ENCODE results near the gene CCDC194. TPM values are rescaled to one million over a fixed set of nuclear protein-coding genes. Genes with fewer than 3 reads are reported as not detected.

Gene CCDC194
- polyA plus RNA-seq, 1 donor from 2014 or later = not detected

DNA sequence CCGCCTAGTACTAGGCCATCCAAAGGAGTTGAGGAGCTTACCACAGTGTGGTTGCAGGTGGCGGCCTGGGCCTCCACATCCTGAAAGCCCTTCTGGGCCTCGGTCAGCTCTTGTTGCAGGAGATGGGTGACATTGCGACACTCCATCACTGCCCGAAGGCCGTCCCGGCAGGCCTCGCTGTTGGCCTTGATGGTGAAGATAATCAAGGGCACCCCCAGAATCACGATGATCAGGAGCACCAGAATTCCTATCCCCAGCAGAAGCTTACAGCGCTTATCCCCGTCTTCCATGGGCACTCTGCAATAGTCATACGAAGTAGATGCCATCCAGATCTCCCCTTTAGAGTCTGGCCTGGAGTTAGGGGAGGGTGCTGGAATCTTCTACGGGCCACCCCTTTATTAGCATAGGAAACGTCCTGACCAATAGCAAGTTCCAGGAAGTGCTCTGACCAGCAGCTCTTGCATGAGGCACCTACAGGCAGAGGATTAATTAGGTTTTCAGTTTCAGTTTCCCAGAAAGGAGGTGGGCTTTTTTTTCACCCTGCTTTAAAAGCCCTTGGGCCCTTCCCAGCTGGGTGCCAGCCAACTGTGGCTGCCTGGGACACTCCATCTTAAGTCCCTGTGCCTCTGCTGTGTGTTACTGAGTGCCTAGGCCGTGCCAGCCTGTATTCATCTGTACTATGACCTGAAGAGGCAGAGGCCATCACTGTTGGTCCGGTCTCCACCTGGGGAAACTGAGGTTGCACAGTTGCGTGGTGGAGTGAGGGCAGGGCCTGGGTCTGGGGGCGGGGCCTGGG lies 11.5 kb upstream of the CCDC194 start, which contains the start of gene BST2:
Gene BST2, minus strand, starts transcription at position 381 of the 796 bp plus-strand sequence. Its CDS starts 55 bp downstream, at position 326.
- Histone ChIP-seq H3F3A (ENCODE audit: insufficient read depth, low read length, poor library complexity, severe bottlenecking) (no peaks in the 10 kb centered on the region), H3K9me2 (ENCODE audit: insufficient read depth, low read length) (no peaks in the 10 kb centered on the region), H3K27me3 (ENCODE audit: insufficient read depth, low read depth, low read length) (no peaks in the 10 kb centered on the region), H3K4me2 (ENCODE audit: low read length) (no peak within 1 kb of the TSS), H3K79me2 (replicated peaks; ENCODE audit: insufficient read depth, low read length) (no peaks in the 10 kb centered on the region), H3K4me3 (ENCODE audit: low read length) (no peak within 1 kb of the TSS), H3K9ac (ENCODE audit: low read length) (no peak within 1 kb of the TSS), H3K36me3 (ENCODE audit: insufficient read depth, low read length) (no peaks in the 10 kb centered on the region), H4K20me1 (ENCODE audit: insufficient read depth) (no peaks in the 10 kb centered on the region), H2AFZ (ENCODE audit: low read depth, low read length) (no peak within 1 kb of the TSS), H3K9me3 (ENCODE audit: low read length) (no peaks in the 10 kb centered on the region), H3K27ac (ENCODE audit: low read length) (no peak within 1 kb of the TSS)
- TF ChIP-seq POLR2AphosphoS5 (IDR thresholded peaks at IDR 0.05) (no peak), RAD21 (conservative IDR thresholded peaks at IDR 0.05) (no peak), SMC3 (conservative IDR thresholded peaks at IDR 0.05; ENCODE audit: poor library complexity) (no peak), MXI1 (conservative IDR thresholded peaks at IDR 0.05; ENCODE audit: poor library complexity, severe bottlenecking) (no peak), TAF1 (IDR thresholded peaks at IDR 0.05; ENCODE audit: low read depth) (no peak), EP300 (conservative IDR thresholded peaks at IDR 0.05; ENCODE audit: poor library complexity, severe bottlenecking) (no peak), EZH2 (IDR thresholded peaks at IDR 0.05; ENCODE audit: borderline replicate concordance, insufficient read depth, low read length, poor library complexity, severe bottlenecking) (no peak)
- TF ChIP-seq, protein P1, sequence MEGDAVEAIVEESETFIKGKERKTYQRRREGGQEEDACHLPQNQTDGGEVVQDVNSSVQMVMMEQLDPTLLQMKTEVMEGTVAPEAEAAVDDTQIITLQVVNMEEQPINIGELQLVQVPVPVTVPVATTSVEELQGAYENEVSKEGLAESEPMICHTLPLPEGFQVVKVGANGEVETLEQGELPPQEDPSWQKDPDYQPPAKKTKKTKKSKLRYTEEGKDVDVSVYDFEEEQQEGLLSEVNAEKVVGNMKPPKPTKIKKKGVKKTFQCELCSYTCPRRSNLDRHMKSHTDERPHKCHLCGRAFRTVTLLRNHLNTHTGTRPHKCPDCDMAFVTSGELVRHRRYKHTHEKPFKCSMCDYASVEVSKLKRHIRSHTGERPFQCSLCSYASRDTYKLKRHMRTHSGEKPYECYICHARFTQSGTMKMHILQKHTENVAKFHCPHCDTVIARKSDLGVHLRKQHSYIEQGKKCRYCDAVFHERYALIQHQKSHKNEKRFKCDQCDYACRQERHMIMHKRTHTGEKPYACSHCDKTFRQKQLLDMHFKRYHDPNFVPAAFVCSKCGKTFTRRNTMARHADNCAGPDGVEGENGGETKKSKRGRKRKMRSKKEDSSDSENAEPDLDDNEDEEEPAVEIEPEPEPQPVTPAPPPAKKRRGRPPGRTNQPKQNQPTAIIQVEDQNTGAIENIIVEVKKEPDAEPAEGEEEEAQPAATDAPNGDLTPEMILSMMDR (IDR thresholded peaks at IDR 0.05; ENCODE audit: poor library complexity, severe bottlenecking) = no peak
- TF ChIP-seq, protein P2, sequence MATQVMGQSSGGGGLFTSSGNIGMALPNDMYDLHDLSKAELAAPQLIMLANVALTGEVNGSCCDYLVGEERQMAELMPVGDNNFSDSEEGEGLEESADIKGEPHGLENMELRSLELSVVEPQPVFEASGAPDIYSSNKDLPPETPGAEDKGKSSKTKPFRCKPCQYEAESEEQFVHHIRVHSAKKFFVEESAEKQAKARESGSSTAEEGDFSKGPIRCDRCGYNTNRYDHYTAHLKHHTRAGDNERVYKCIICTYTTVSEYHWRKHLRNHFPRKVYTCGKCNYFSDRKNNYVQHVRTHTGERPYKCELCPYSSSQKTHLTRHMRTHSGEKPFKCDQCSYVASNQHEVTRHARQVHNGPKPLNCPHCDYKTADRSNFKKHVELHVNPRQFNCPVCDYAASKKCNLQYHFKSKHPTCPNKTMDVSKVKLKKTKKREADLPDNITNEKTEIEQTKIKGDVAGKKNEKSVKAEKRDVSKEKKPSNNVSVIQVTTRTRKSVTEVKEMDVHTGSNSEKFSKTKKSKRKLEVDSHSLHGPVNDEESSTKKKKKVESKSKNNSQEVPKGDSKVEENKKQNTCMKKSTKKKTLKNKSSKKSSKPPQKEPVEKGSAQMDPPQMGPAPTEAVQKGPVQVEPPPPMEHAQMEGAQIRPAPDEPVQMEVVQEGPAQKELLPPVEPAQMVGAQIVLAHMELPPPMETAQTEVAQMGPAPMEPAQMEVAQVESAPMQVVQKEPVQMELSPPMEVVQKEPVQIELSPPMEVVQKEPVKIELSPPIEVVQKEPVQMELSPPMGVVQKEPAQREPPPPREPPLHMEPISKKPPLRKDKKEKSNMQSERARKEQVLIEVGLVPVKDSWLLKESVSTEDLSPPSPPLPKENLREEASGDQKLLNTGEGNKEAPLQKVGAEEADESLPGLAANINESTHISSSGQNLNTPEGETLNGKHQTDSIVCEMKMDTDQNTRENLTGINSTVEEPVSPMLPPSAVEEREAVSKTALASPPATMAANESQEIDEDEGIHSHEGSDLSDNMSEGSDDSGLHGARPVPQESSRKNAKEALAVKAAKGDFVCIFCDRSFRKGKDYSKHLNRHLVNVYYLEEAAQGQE (IDR thresholded peaks at IDR 0.05; ENCODE audit: borderline replicate concordance) = no peak

DNA sequence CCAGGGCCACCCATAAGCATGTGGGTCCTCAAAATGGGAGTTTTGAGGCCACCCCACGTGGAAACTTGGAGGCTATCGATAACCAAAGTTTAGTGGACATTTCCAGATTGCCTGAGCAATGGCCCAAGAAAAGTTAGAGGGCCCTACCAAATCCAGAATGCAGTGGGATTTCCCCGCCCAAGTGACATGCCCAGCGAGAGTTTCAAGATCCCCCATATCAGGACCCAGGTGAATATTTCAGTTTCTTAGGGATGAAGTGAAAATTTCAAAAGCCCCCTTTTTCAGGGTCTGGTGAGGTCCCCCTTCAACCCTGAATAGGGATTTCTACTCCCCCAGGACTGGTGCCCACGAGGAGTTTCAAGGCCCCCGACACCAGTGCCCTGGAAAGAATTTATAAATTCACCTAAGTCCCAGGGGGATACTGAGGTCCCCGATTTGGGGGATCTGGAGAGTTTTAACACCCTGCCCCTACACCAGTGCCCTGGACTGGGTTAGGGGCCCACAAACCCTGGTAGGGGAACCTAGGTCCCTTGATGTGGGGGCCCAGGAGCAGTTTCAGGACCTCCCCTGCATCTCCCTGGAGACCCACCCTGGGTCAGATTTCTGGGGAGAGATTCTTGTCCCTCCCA lies 10.7 kb upstream of the CCDC194 start:
- no peaks in the 10 kb centered on the region for H3K9me3 ChIP-seq (ENCODE audit: low read length)
- no peaks in the 10 kb centered on the region for H3K79me2 ChIP-seq (replicated peaks; ENCODE audit: insufficient read depth, low read length)
- H3K9ac ChIP-seq (ENCODE audit: low read length) = no peak overlapping the region
- H3K4me3 ChIP-seq (ENCODE audit: low read length) = no peak overlapping the region
- no peaks in the 10 kb centered on the region for H3K36me3 ChIP-seq (ENCODE audit: insufficient read depth, low read length)
- H3K27ac ChIP-seq (ENCODE audit: low read length) = no peak overlapping the region
- no peak overlapping the region for H3K4me2 ChIP-seq (ENCODE audit: low read length)
- H3F3A ChIP-seq (ENCODE audit: insufficient read depth, low read length, poor library complexity, severe bottlenecking) = no peaks in the 10 kb centered on the region
- H3K27me3 ChIP-seq (ENCODE audit: insufficient read depth, low read depth, low read length) = no peaks in the 10 kb centered on the region
- TF ChIP-seq, protein P2 (IDR thresholded peaks at IDR 0.05; ENCODE audit: borderline replicate concordance) = no peak
- TF ChIP-seq SMC3 (conservative IDR thresholded peaks at IDR 0.05; ENCODE audit: poor library complexity) (no peak), TAF1 (IDR thresholded peaks at IDR 0.05; ENCODE audit: low read depth) (no peak), EZH2 (IDR thresholded peaks at IDR 0.05; ENCODE audit: borderline replicate concordance, insufficient read depth, low read length, poor library complexity, severe bottlenecking) (no peak), POLR2AphosphoS5 (IDR thresholded peaks at IDR 0.05) (no peak), MXI1 (conservative IDR thresholded peaks at IDR 0.05; ENCODE audit: poor library complexity, severe bottlenecking) (no peak), RAD21 (conservative IDR thresholded peaks at IDR 0.05) (no peak), EP300 (conservative IDR thresholded peaks at IDR 0.05; ENCODE audit: poor library complexity, severe bottlenecking) (no peak)
- TF ChIP-seq, protein P1 (IDR thresholded peaks at IDR 0.05; ENCODE audit: poor library complexity, severe bottlenecking) = no peak
- H3K9me2 ChIP-seq (ENCODE audit: insufficient read depth, low read length) = no peaks in the 10 kb centered on the region
- H2AFZ ChIP-seq (ENCODE audit: low read depth, low read length) = no peak overlapping the region
- no peaks in the 10 kb centered on the region for H4K20me1 ChIP-seq (ENCODE audit: insufficient read depth)
